HG03097 (cell line): Measurements from ENCODE around the gene UVRAG.
"Not testable (repeated sequence)": the region's sequence is repeated elsewhere in the genome, so short reads cannot be mapped to it uniquely, and the experiment has no call there.

Source experiments
- ATAC-seq: cut with Tn5 transposase; IDR thresholded peaks from one replicate; pipeline ENCODE4 v1.9.1; 2021; ENCODE audit not compliant: unreplicated experiment, low FRiP score

Gene UVRAG

GRCh38 chr11:75910426-75911145, 95.6 kb downstream of the UVRAG start:
- ATAC-seq = no peak

GRCh38 chr11:75911459-75911858, 96.4 kb downstream of the UVRAG start:
- ATAC-seq = no peak

GRCh38 chr11:75913984-75914383, 99.0 kb downstream of the UVRAG start:
- ATAC-seq = no peak

- no peak for ATAC-seq
Measured at GRCh38 chr11:75916882-75917281, 101.9 kb downstream of the UVRAG start.

- no peak for ATAC-seq
Measured at GRCh38 chr11:75918331-75918730, 103.3 kb downstream of the UVRAG start.

DNA sequence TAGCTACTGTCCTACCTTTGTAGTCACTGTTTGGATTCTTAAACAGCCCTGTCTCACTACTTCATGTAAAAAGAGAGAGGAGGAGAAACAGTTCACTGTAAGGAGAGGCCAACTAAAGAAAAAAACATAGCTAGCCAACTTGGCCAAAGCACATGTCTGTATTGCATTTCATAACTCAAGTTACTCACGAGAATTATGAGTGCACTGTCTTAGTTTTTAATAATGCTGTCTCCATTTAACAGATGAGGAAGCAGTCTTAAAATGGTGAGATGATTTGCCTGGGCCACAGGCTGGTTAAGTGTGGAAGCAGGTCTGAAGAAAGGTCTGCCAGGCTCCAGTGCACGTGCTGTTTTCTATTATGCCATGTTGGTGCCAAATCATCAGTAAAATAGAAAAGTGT, 104.5 kb downstream of the UVRAG start:
- ATAC-seq = no peak

GRCh38 chr11:75920848-75921247, 105.8 kb downstream of the UVRAG start:
- ATAC-seq = no peak

DNA sequence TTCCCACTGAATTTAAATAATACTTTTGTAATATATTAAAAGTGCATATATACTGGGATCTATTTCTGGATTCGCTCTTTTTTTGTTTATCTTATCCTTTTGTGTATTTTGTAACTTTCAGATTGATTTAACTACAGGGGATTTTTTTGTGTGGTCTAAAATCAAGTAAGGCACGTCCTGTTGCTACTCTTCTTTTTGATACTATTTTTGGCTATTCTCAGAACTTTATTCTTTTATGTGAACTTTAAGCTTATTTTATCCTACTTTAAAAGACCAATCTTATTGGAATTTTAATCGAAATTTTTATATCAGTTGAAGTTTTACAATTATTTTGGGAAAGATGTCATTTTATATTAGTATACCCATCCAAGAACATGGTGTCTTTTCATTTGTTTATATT, 106.8 kb downstream of the UVRAG start:
- no peak for ATAC-seq

DNA sequence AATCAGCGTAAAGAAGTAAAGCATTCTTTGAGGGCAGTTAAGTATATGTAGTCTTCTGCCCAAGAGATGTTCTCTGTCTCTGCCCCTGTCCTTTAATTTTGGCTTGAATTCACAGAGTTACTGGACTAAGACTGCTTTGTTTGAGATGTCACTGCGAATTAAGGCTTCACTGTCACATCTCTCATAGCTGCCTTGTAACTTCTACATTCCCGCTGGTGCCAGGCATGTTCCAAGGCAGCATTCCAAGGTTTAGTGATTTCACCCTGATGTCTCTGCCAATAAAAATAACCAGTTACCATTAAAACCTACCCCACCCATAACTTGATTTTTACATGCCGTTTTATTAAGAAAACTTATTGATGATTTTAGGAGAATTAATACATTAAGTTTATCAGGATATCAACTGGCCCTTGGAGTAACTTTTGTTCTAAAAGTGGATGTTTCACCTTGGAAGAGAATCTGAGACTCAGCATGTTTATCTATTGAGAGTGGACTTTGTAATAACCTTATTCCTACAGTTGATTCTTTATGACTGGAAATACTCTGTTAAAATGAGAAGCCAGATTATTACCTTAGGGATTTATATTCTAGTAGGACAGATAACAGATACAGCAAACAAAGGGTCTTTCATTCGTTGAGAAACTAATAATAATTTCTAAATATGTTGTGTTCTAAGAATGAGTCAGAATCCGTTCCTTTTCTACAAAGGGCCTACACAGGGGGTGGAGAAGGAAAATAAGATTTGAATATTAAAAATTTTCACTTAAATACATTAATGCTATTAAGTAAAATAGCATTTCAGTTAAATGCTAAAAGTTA, 110.2 kb downstream of the UVRAG start:
- no peak for ATAC-seq

- ATAC-seq = no peak
Measured at GRCh38 chr11:75925785-75926164, 110.8 kb downstream of the UVRAG start.

- no peak for ATAC-seq
Measured at GRCh38 chr11:75929706-75930105, 114.7 kb downstream of the UVRAG start.

GRCh38 chr11:75930534-75930933, 115.5 kb downstream of the UVRAG start:
- no peak for ATAC-seq

- ATAC-seq = no peak
Measured at GRCh38 chr11:75931124-75931523, 116.1 kb downstream of the UVRAG start.

DNA sequence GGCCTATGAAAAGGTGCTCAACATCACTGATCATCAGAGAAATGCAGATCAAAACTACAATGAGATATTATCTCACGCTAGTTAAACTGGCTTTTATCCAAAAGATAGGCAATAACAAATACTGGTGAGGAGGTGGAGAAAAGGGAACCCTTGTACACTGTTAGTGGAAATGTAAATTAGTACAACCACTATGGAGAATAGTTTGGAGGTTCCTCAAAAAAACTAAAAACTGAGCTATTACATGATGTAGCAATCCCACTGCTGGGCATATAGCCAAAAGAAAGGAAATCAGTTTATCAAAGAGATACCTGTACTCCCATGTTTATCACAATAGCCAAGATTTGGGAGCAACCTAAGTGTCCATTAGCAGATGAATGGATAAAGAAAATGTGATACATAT, 118.7 kb downstream of the UVRAG start:
- ATAC-seq = not testable (repeated sequence)

DNA sequence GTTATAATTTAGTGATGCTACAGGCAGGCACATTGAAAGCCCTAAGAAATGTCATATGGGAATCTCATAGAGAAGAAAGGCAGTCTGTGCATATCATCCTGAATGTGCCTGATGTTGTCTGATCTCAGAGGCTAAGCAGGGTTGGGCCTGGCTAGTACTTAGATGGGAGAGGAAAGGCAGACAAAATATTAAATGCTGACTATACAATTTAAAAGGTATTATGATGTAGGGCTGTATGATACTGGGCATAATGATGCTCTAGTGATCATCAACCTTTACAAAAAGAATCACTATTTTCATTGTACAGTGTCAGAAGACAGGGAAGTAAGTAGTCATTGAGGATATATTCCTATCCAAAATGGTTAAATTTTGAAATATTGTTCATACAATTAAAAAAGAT, 119.8 kb downstream of the UVRAG start:
- no peak for ATAC-seq

DNA sequence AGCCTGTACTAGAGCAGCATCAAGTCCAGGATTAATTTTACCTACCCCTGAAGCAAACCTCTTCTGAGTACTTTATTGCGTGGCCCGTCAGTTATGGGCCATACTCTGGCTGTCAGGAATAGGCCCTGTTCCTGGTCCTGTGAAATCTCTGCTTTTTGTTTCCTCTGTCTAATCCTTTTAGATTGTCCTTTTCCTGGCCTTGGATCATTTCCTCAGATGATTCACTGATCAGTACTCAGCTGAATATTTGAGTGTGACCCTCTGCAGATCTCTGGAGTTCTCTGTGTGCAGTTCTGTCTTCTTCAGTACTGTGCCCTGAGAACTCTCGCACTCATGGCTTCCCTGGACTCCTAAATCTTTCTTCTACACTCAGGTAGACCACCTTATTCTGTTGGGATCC, 123.5 kb downstream of the UVRAG start:
- ATAC-seq = no peak

- no peak for ATAC-seq
Measured at GRCh38 chr11:75939516-75939915, 124.5 kb downstream of the UVRAG start.

GRCh38 chr11:75939992-75940391, 125.0 kb downstream of the UVRAG start:
- ATAC-seq = no peak

GRCh38 chr11:75940911-75941310, 125.9 kb downstream of the UVRAG start:
- ATAC-seq = no peak

DNA sequence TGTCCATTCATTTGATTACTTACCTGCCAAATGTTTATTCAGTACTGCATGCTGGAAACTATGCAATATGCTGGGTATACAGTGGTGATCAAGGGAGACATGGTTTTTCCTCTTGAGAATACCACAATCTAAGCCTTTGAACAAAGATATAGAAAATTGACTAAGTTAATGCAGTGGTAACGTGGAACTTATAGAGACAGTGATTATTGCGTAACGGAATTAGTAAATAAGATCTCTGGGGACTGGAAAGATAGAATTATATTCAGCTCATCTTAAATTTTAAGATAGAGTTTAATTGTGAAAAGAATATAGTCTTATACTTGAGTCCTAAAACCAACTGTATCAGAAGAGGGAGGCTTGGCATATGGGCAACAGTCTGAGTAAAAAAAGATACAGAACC, 129.5 kb downstream of the UVRAG start:
- no peak for ATAC-seq

DNA sequence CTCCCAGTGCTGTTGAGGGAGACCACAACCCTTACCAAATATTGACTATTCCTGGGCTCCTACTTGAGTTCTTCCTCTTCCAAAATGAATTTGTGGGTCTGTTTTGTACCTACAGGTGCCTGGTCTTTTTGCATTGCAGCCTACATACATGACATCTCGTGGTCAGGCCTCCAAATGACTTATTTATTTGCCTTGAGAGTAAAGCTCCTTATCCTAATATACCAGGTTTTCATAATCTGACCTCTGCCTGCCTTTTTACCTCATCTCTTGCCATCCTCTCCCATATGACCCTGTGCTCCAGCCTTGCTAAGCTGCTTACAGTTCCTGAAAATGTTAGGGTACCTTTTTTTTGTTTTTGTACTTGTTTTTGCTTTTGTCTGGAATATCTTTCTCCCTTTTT, 130.4 kb downstream of the UVRAG start:
- ATAC-seq = no peak

DNA sequence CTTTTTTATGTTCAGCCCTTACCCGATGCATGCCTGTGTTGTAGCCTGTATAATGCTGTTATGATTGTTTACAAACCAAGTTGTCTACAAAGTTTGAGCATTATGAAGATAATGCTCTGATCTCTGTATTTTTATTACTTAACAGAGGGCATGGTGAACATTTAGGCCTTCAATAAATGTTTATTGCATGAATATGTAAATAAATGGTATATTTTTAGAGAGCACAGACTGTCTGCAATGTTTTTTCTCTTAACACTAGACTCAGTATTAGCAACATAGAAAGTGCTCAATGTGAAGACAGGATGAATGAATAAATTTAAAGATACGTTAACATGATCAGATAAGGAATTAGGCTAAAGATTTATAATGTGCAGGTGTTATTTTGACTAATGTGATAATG, 130.9 kb downstream of the UVRAG start:
- no peak for ATAC-seq
